ENCODE measurements around the gene CFAP299. TPM values are rescaled to one million over a fixed set of nuclear protein-coding genes. Genes with fewer than 3 reads are reported as not detected.

CFAP299 gene
- total and polyA plus RNA-seq, 2 donors (not counting 3 experiments of a cell fraction or from before 2014, with no cell fraction given) = not detected

DNA sequence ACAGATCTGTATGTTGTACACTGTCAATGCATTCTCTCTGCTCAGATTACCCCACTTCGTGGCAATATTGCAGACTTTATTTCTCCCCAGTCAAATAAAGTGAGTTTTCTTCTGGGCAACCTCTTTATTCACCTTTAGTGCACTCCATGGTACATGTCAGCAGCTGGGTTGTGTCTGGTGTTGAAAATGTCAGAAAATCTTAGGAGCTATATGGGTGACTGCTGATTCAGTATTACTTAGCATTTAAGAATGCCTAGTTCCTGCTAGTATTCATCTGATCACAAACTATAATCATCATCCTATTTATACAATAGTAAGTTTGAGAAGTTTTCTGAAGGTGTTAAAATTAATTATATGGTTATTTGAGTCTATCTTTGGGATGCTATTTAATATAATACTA, 112.5 kb downstream of the CFAP299 start:
- H3K4me1 ChIP-seq (ENCODE audit: control insufficient read depth, extremely low read depth, insufficient read depth, low read length) = no peaks in the 10 kb centered on the region
- no peaks in the 10 kb centered on the region for H3K9me1 ChIP-seq (replicated peaks; ENCODE audit: control insufficient read depth, extremely low read depth, insufficient read depth, low read length)
- FAIRE-seq (no peak), DNase-seq (ENCODE audit: low read depth, low spot score) (no peak)
- no peak overlapping the region for H3K27ac ChIP-seq (ENCODE audit: insufficient read depth, low read depth, low read length)
- CTCF ChIA-PET = no interaction called here
- dilution Hi-C loops (cut with MboI; ENCODE audit: extremely low pct_ligation_motif_present, low sequenced_read_pairs) (no loop called here), intact Hi-C loops (cut with micrococcal nuclease) (no loop called here)
- no peaks in the 10 kb centered on the region for H3K27me3 ChIP-seq (ENCODE audit: control insufficient read depth in 2 of 2, insufficient read depth in 2 of 2, low read length in 2 of 2)
- no peak overlapping the region for H3K4me2 ChIP-seq (ENCODE audit: insufficient read depth, low read length)
- H3K9me3 ChIP-seq (replicated peaks; ENCODE audit: control insufficient read depth, insufficient read depth, low read length) = no peaks in the 10 kb centered on the region
- POLR2A ChIA-PET = interaction anchor here (0.6 kb wide), 1 partner anchor 1005 kb away, joined by 5 read pairs; no protein-coding TSS in a partner anchor
- H3K9ac ChIP-seq (replicated peaks; ENCODE audit: extremely low read depth, insufficient read depth, low read length) = no peak overlapping the region
- no peaks in the 10 kb centered on the region for H4K20me1 ChIP-seq (replicated peaks; ENCODE audit: control insufficient read depth, extremely low read depth, insufficient read depth, low read length)
- no peak overlapping the region for H2AFZ ChIP-seq (ENCODE audit: low read depth, low read length)
- no peaks in the 10 kb centered on the region for H3K79me2 ChIP-seq (ENCODE audit: control insufficient read depth, insufficient read depth, low read length)
- H3K36me3 ChIP-seq (ENCODE audit: control insufficient read depth in 2 of 2, extremely low read depth in 1 of 2, insufficient read depth in 2 of 2, low read length in 2 of 2) = no peaks in the 10 kb centered on the region
- H3K4me3 ChIP-seq (replicated peaks in 1 of 3; ENCODE audit: insufficient read depth in 1 of 3, low read depth in 1 of 3, low read length in 3 of 3) = no peak overlapping the region
- TF ChIP-seq JUN (IDR thresholded peaks at IDR 0.05; ENCODE audit: borderline replicate concordance, insufficient read depth, insufficient read length, low read depth) (no peak), GATA2 (IDR thresholded peaks at IDR 0.05; ENCODE audit: insufficient read depth, insufficient read length, low read depth, low read length) (no peak), POLR2AphosphoS5 (IDR thresholded peaks at IDR 0.05; ENCODE audit: insufficient read depth, low read depth, low read length) (no peak), FOS (IDR thresholded peaks at IDR 0.05; ENCODE audit: borderline replicate concordance, insufficient read depth, low read length) (no peak), EZH2 (IDR thresholded peaks at IDR 0.05; ENCODE audit: borderline replicate concordance, low read depth, low read length, severe bottlenecking) (no peak), POLR2A (IDR thresholded peaks at IDR 0.05; ENCODE audit: low read depth, low read length) (no peak), MYC (IDR thresholded peaks at IDR 0.05; ENCODE audit: low read depth, low read length) (no peak)
- TF ChIP-seq, protein P1, sequence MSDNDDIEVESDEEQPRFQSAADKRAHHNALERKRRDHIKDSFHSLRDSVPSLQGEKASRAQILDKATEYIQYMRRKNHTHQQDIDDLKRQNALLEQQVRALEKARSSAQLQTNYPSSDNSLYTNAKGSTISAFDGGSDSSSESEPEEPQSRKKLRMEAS (IDR thresholded peaks at IDR 0.05; ENCODE audit: insufficient read depth, insufficient read length) = no peak
- TF ChIP-seq, protein P2, sequence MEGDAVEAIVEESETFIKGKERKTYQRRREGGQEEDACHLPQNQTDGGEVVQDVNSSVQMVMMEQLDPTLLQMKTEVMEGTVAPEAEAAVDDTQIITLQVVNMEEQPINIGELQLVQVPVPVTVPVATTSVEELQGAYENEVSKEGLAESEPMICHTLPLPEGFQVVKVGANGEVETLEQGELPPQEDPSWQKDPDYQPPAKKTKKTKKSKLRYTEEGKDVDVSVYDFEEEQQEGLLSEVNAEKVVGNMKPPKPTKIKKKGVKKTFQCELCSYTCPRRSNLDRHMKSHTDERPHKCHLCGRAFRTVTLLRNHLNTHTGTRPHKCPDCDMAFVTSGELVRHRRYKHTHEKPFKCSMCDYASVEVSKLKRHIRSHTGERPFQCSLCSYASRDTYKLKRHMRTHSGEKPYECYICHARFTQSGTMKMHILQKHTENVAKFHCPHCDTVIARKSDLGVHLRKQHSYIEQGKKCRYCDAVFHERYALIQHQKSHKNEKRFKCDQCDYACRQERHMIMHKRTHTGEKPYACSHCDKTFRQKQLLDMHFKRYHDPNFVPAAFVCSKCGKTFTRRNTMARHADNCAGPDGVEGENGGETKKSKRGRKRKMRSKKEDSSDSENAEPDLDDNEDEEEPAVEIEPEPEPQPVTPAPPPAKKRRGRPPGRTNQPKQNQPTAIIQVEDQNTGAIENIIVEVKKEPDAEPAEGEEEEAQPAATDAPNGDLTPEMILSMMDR (IDR thresholded peaks at IDR 0.05; ENCODE audit: extremely low read depth in 1 of 2, insufficient read depth in 1 of 2, low read depth in 1 of 2, low read length in 2 of 2) = no peak
- BruUV-seq (replicated peaks) = no TSS peak

Measured in endothelial cell of umbilical vein (primary cell).